Keratinocyte (primary cell): ENCODE measurements around the gene MADD.

Experiments used
- CTCF ChIP-seq, 3 experiments: IDR thresholded peaks in 1 of 3; conservative IDR thresholded peaks in 1 of 3; optimal IDR thresholded peaks in 1 of 3; 2 replicates in 2 of 3; 3 replicates in 1 of 3; pipeline versions ENCODE3 to v1.5.1; 2011; ENCODE audit warnings: low read length in 3 of 3, mild to moderate bottlenecking in 3 of 3, moderate library complexity in 2 of 3, control low read depth in 1 of 3, inconsistent platforms in 1 of 3; ENCODE audit not compliant: insufficient read depth in 2 of 3; ENCODE audit errors: extremely low read depth in 1 of 3
- EZH2 ChIP-seq: IDR thresholded peaks from one replicate; pipeline ENCODE4 v1.6.1; 2012; ENCODE audit warnings: inconsistent platforms, mild to moderate bottlenecking, low read length, moderate library complexity

- TF ChIP-seq CTCF (optimal IDR thresholded peaks at IDR 0.05 in 1 of 3, IDR thresholded peaks at IDR 0.05 in 1 of 3, conservative IDR thresholded peaks at IDR 0.05 in 1 of 3; ENCODE audit: extremely low read depth in 1 of 3, insufficient read depth in 2 of 3, low read length in 3 of 3) (no peak), EZH2 (no peak)
These were observed 8.6 kb upstream of the MADD start for GRCh38 chr11:47261291-47261800.
